Tibial nerve (tissue), 3 donors: ENCODE measurements around the gene NSMCE3.

Experiments
- CTCF ChIP-seq, 5 experiments: fragments of 200-600 bp in 3 of 5; fragments of 450-650 bp in 2 of 5; sonication (generic) in 3 of 5; IDR thresholded peaks; one replicate each; pipeline ENCODE4 v1.5.1; 2016 to 2019; ENCODE audit warnings: antibody characterized with exemption in 5 of 5, mild to moderate bottlenecking in 3 of 5, moderate library complexity in 2 of 5
- POLR2A ChIP-seq, 2 donors: fragments of 450-650 bp; IDR thresholded peaks; one replicate each; pipeline ENCODE4 v1.6.1; 2017; ENCODE audit warnings: antibody characterized with exemption in 2 of 2, mild to moderate bottlenecking in 2 of 2, moderate library complexity in 2 of 2

- TF ChIP-seq CTCF (IDR thresholded peaks at IDR 0.05) = no peak
- TF ChIP-seq POLR2A (IDR thresholded peaks at IDR 0.05) = no peak
Observed at GRCh38 chr15:29233566-29233965, 36.1 kb downstream of the NSMCE3 start.
